GM19025 (cell line): ENCODE results near the gene CDADC1.
"Not testable (repeated sequence)": the region's sequence is repeated elsewhere in the genome, so short reads cannot be mapped to it uniquely, and the experiment has no call there.

ENCODE experiments used
- ATAC-seq: cut with Tn5 transposase; IDR thresholded peaks from one replicate; pipeline ENCODE4 v1.9.1; 2021; ENCODE audit warnings: mild to moderate bottlenecking, low read depth, moderate library complexity; ENCODE audit not compliant: unreplicated experiment

The CDADC1 gene

DNA sequence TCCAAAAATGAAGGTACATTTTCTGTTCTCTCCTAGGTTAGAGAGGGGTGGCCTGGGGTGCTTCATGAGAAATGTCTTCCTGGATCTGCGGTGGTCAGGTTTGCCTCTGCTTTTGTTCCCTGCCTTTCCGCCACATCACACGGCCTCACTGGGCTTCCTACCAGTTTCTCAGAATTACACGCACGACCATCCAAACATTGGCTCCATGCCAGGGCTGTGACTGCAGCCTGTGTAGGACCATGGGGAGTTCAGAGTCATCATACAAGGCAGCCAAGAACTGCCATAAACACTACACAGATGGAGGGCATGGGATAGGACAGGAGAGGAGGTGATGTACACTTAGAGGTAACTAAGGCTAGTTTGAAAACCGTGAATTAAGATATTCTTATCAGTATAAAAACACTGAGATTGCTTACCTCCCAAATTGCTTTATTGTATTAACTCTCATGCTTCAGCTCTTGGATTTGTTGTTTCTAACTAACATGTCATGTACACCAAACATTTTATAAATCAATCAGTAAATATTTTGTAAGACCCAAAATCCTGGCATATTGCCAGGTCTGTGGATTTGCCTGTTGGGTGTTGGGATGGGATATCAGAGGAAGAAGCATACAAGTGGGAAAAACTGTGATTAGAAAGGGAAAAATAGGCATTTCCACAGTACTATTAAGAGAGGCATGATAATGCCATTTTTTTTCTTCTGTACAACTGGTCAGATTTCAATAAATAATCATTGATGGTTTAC is 45.2 kb downstream of the CDADC1 start:
- no peak for ATAC-seq

DNA sequence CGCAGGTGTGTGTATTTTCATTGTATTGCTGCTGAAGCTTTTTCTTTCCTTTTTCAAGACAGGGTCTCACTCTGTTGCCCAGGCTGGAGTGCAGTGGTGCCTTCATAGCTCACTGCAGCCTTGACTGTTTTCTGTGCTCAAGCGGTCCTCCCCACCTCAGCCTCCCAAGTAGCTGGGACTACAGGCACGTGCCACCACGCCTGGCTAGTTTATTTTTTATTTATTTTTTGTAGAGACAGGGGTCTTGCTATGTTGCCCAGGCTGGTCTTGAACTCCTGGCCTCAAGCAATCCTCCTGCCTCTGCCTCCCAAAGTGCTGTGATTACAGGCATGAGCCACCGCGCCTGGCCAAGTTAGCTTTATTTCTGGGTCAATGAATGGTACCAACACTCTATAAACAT is 47.0 kb downstream of the CDADC1 start:
- not testable (repeated sequence) for ATAC-seq

DNA sequence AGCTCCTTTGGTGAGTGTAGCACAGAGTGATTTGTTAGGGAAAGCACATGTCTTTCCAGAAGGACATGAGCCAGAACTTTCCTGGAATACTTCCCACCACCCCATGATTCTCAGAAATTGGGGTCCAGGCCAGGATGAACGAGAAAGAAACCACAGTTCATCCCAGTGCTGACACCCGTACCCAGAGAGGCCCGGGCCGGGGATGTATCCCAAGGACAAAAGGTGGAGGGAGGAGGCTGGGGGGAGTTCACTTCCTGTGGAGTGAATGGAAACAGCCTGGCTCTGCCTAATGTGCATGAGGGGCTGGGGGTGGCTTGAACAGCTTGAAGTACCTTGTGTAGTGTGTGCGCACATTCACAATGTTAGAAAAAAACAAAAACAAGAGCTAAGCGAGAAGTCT is 47.5 kb downstream of the CDADC1 start:
- ATAC-seq: no peak

DNA sequence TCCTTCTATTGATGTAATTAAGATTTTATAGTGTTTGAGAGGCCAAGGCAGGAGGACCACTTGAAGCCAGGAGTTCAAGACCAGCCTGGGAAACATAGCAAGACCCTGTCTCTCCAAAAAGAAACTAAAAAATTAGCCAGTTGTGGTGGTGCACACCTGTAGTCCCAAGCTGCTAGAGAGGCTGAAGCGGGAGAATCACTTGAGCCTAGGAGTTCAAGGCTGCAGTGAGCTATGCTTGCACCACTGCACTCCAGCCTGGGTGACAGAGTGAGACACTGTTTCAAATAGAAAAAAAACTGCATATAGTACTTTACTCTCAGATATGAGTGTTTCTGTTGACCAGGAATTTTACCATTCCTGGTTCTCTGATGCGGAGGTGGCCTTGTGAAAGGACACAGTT is 48.9 kb downstream of the CDADC1 start:
- ATAC-seq: no peak

DNA sequence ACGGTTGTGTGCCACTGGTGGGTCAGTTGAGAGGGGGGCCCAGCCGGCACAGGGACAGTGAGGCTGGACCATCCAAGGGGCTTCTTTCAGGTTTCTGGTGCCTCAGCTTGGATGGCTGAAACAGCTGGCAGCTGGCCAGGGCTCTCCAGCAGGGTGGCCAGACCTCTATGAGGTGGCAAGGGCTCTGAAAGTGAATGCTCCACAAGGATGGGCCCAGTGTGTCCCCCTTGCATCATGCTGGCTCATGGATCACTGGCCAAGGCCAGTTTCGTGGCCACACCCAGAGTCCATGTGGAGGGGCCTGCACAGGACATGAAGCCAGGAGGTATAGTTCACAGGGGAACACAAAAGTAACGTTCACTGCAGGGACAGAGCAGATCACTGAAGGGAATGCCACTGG is 49.6 kb downstream of the CDADC1 start:
- ATAC-seq: no peak

DNA sequence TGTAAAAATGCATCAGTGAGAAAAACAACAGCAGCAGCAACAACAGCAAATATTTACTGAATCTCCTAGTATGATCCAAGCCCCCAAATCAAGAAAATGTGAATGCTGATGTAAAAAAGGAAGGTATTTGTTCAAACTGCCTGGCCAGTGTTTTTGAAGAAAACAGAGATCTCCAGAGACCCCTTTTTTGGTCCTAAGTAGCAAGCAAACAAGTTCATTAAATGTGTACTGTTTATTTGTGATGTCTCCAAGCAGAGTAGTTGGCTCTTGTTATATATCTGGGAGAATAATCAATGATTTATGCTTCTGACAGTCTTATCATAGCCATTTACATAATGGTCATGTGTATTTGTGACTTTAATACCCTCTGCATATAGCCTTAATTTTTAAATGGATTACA is 50.7 kb downstream of the CDADC1 start:
- ATAC-seq: no peak

DNA sequence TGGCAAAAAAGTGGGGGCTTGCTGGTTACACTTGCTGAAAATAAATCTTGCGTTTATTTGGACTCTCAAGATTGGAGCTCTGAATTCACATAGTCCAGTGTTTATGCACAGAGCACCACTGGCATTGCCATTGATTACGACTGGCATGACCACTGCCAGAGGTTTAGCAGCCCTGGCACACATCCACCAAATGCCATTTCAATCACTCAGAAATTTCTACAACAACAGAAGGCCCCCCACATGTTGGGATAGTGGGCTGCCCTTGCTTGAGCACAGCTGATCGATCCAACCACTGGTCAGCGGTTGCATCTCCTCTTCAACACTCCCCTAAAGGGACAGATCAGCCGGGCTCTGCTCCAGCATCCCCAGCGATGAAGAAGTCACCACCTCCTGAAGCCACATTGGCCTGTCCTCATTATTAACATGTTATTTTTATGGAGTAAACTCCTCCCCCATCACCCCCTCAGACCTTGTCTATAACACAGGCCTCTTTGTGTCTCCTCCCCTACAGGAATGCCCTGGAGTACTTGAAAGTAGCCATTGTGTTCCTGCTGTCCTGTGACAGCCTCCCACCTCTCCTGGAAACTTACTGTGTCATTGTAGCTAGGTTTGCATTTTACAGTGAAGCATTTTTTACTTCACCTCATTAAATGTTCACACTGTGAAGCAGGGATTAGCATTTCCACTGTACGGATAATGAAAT is 51.3 kb downstream of the CDADC1 start:
- no peak for ATAC-seq

DNA sequence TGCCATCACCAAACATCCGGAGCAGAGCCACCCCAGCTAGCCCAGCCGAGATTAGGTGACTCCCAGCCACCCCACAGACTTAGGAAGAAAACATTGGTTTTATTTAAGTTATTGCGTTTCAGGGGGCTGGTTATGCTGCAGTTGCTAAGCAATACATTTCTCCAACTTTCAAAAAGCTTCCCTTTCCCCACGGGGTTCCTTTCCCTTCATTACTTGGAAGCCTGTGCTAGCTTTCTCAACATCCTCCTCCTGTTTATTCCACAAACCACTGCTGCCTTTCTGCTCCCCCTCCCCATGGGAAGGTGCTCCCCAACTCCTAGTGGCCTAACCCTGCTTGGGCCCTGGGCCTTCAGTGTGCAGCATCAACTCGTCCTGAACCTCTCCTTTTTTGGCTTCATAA is 52.6 kb downstream of the CDADC1 start:
- no peak for ATAC-seq

DNA sequence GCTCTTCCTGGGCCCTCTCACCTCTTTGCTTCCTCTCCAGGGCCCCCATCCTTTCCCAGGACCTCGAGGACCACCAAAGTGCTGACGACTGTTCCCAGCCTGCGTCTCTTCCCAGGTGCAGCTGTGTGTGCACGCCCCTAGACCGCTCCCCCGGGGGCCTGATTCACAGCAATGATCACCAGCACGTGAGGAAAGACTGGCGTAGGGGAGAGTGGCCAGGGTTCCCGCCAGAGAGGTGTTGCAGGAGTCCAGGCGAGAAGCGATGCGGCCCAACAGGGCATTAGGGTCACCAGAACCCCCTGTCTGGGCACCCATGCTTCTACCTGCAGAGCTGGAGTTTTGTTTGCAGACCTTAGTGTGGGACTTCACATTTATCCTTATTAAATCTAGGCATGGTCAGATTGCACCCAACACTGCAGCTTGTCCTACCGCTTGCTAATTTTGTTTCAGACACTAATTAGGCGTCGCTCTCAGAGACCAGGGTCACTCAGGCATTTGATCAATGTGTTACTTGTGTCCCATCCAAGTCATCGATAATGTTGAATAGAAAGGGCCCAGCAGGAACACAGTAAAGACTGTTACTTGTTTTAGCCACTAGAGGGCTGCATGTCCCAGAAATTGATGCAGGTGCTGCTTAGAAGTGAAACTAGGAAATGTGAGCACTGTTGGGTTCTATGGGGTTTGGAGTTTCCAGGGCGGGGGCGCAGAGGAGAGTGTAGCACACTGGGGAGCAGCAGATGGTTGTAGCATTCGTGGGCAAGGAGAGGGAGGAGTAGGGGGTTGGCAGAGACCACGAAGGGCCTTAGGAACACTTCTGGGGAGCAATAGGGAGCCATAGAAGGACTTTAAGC is 53.2 kb downstream of the CDADC1 start:
- ATAC-seq: peak; percentile 81

DNA sequence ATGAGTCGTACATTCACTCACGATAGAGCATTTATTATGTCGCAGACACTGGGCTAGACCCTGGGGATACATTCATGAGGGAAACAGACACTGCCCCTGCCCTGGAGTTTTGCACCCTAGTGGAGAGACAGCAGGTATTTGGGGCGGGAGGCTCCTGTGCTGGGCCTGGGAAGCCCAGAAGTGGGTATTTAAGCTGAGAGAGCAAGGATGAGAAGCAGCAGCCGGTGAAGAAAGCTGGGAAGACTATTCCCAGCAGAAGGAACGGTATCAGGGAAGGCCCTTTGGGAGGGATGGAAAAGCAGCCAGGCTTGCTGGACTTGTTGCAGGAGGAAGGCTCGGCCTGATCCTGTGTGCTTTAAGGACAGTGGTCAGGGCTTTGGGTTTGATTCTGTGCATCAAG is 54.5 kb downstream of the CDADC1 start:
- no peak for ATAC-seq

DNA sequence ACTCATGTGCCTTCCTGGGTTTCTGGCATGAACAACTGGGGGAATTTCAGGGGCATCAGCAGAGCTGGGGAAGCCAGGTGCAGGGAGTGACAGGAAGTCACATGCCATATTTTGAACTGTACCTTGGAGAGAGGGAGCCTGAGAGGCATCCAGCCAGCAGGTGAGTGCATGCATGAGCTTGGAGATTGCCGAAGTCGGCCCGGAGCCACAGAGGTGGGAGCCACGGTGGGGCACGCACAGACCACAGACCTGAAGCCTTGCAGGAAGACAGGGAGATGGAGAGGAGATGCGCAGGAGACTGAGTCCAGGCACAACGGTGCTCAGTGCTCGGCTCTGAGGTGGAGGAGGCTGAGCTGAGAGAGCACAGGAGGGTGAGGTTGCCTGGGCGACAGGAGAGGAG is 55.1 kb downstream of the CDADC1 start:
- ATAC-seq: no peak

DNA sequence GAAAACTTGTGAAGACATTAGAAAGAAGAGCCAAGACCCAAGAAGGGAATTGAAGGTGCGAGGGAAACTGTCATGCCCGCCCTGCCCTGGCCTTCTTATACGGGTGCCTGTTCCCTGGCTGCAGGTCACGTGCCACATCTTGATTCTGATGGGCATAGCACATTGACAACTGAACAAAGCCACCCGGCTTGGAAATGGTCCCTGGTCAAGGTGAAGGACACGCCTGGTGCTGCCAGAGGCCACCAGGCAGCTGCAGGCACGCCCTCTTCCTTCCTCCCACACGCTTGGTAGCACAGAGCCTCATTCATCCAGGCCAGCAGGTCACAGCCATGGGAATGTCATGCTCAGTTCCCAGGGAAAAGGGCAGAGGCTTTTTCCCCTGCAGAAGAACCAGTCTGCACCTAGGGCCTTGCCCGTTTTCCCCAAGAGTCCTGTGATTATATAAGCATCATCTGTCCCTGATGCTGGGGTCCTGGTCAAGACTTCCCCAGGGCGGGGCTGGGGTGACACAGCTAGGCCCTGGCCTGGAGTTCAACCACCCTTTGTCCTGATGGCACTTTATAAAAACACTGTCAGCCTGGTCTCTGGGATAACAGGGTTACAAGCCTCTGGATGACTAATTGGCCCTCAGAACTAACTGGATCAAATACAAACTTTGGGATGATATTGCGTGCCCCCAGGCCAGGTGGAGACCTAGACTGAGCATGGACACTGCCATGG is 56.0 kb downstream of the CDADC1 start:
- ATAC-seq: no peak

DNA sequence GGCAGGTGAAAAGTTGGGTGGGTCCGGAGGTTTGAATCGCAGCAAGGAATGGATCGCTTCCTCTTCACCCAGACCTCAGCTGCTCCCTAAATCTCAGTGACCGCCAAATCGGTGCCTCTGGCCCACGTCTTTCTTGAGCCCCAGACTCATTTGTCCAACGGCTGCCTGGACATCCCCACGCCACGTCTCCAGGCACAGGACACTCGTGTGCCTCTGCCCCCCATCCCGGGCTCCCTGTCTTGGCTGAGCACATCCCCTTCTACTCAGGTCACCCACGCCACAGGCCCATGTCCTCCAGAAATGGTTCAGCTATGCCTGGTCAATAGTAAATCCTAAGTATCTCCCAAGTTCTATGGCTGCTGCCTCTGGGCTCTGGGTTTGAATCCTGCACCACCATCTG is 56.6 kb downstream of the CDADC1 start:
- no peak for ATAC-seq

DNA sequence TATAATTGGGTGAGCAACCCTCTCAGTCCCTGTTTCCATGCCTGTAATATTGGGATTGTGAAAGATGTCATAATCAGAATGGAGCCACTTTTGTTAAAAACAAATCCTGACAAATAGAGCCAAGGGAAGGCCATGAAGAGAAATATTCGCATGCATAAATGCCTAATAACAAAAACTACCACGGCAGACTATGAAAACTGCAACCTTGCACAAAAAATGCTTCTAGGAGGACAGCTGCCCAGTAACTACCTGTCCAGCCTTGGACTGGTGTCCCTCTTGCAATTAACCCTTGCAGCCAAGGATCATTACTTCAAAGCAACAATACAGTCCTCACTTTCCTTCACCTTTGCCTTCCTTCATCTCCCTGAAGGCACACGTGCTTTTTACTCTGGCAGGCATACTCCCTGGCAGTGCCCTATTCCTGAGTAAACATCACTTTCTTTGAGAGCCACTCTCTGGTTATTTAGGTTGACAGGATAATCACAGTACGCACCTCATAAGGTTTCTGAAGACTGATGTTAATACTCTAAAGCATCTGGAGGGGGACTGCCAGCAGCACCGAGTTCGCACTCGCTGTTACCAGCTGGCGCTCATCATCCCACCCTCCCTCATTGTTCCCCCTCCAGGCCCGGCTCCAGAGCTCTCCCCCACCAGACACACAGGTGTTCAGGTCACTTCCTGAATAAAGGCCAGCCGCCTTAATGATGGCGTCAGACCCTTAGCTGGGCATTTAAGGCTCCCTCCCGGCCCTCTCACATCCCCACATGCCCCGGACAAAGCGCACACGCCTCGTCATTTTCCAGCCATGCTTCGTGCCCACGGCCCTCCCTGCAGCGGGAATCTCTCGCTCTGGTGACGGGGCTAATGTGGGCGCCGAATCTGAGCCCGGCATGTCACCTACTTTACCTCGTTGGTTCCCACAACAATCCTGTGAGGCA is 57.3 kb downstream of the CDADC1 start:
- no peak for ATAC-seq

DNA sequence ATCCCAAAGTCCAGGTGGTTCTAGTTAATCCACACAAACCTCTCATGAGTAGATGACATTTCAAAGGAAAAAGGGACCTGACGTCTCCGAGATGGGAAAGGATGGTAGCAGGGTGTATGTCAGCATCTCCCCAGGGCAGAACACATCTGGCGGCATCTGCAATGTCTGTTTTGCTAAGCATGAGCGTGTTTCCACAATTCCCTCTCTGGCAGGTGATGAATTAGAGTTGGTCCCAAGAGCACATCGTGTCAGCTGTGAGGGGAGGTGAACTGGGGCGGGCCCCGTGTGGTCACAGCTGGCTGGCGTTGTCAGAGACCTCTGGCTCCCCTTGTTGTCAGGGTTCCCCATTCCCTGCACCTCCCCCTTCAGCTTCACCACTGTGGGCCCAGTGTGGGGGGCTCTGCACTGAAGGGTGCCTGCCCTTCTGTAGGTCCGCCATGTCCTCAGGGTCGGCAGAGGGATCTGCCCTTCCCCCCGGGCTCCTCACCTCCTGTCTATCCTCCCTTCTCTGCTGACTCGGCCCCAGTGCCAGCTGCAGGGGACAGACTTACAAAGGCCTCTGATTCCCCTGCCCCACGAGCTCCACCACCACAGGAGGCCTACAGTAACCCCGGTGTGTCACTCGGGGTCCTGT is 58.2 kb downstream of the CDADC1 start:
- ATAC-seq: no peak

DNA sequence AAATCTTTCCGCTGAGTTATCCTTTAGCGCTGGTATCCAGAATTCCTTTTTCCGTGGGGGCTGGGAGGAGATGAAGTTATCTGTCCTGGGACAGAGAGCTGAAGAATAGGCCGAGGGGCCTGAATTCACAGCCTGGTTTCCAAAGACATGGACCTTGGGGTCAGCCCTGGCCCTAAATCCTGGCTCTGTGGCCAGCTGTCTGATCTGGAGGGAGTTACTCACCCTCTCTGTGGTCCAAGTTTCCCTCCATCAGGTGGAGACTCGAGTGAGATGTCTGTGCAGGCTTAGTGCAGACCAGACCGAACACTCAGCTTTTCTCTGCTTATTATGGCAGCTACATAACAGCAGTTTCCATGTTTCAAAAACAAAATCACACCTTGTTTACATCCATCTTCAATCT is 59.6 kb downstream of the CDADC1 start:
- ATAC-seq: no peak

DNA sequence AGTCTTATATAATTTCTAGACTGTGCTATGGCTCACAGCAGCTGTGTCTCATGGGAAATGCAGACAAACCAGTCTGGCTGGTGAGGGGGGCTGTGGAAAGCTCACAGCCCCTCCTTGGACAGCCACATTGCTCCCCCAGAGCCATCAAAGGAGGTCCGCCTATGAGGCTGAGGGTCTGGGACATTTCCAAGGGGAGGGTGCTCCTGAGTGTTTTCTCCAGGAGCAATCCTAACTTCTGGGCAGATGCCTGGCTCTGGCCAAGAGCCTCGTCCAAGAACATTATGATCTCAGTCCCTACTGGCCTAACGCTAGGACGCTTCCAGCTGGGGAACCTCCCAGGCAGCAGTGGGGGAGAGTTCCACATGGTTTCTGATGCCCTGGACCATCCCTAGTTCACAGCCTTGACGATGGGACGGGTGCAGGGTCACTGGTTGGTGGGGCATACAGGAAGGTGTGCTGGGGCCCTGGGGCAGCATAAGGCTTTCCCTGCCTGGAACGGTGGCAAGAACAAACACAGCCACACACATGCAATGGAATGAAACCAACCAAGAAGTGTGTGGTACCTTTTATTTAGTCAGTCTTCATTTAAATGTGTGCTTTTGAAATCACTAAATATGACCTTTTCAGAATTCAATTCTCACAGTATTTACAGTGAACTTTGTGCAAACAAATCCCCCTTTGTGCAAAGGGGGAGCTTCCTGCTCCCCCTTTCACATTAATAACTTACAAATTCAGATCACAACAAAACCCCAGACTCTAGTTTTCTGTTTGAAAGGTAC is 60.6 kb downstream of the CDADC1 start:
- ATAC-seq: no peak

DNA sequence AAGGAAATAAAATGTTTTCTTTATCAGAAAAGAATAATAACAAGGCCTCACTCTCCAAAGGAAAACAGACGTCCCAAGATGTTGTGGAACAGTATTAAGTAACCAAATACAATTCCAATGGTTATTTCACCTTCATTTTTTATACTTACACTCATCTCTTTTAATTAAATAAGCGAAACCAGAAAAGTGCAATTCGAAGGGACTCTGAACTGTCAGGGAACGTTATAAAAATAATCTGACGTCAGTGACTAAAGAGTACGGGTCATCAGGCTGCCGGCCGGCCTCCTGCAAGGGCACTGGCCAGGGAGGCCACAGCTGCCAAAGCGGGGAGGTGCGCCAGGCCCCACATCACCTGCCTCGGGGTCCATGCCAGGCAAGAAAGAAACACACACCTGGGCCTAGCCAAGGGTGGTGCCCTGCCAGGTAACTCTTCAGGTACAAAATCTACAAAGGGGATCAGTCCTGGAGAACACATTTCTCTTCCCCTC is 61.2 kb downstream of the CDADC1 start:
- ATAC-seq: no peak
